HG03064 (cell line): ENCODE measurements around the gene PHETA1.

ENCODE experiments used
- ATAC-seq: cut with Tn5 transposase; IDR thresholded peaks from one replicate; pipeline ENCODE4 v1.9.1; 2021; ENCODE audit warnings: low read depth; ENCODE audit not compliant: unreplicated experiment

Gene PHETA1

GRCh38 chr12:111368788-111369495, at the start of gene PHETA1:
TSS of gene PHETA1 (minus strand) at chr12:111369095. CDS start at chr12:111363427, 5,668 bp downstream.
- peak; percentile 92 for ATAC-seq

- no peak for ATAC-seq
Observed at GRCh38 chr12:111418594-111418880, 49.6 kb upstream of the PHETA1 start.

- no peak for ATAC-seq
Observed at GRCh38 chr12:111417784-111418593, 49.1 kb upstream of the PHETA1 start.

GRCh38 chr12:111417290-111417689, 48.4 kb upstream of the PHETA1 start:
- ATAC-seq = no peak

- ATAC-seq = no peak
Observed at GRCh38 chr12:111414711-111415252, 45.9 kb upstream of the PHETA1 start.

GRCh38 chr12:111413442-111414086, 44.7 kb upstream of the PHETA1 start:
- no peak for ATAC-seq

- ATAC-seq = no peak
Observed at GRCh38 chr12:111412830-111413441, 44.0 kb upstream of the PHETA1 start.

GRCh38 chr12:111412007-111412829, 43.3 kb upstream of the PHETA1 start:
- ATAC-seq = no peak

- ATAC-seq = no peak
Observed at GRCh38 chr12:111411185-111411764, 42.4 kb upstream of the PHETA1 start.

GRCh38 chr12:111410431-111411184, 41.7 kb upstream of the PHETA1 start:
- no peak for ATAC-seq

GRCh38 chr12:111409780-111410430, 41.0 kb upstream of the PHETA1 start:
- no peak for ATAC-seq

GRCh38 chr12:111409403-111409779, 40.5 kb upstream of the PHETA1 start:
- ATAC-seq = no peak

- no peak for ATAC-seq
Observed at GRCh38 chr12:111408686-111409402, 39.9 kb upstream of the PHETA1 start.

- ATAC-seq = no peak
Observed at GRCh38 chr12:111408116-111408440, 39.2 kb upstream of the PHETA1 start.

- no peak for ATAC-seq
Observed at GRCh38 chr12:111407377-111408115, 38.7 kb upstream of the PHETA1 start.

- no peak for ATAC-seq
Observed at GRCh38 chr12:111406474-111407376, 37.8 kb upstream of the PHETA1 start.
